Epithelial cell of proximal tubule (primary cell): ENCODE measurements around the gene ASCL2. TPM values are rescaled to one million over a fixed set of nuclear protein-coding genes. Genes with fewer than 3 reads are reported as not detected.

Experiments used
- DNase-seq: peaks from one replicate; pipeline ENCODE4 v3.0.0-alpha.2; 2011; ENCODE audit warnings: low read depth
- H3K4me3 ChIP-seq: 2 replicates; pipeline ENCODE4 v1.5.1; 2011; ENCODE audit warnings: low read depth, mild to moderate bottlenecking, low read length
- total RNA-seq: library from RNA; depleted of rRNA; stranded (reverse); fragments of >200 nt; gene quantifications from 2 replicates; pipeline ENCODE4 v1.2.3, GENCODE V29; 2015
- TF ChIP-seq, protein P1 (sequence below): conservative IDR thresholded peaks from 2 replicates; pipeline ENCODE4 v1.5.1; 2012; ENCODE audit warnings: low read depth, mild to moderate bottlenecking, low read length

Gene ASCL2
- total RNA-seq, 1 donor from 2014 or later = 0.12 TPM

DNA sequence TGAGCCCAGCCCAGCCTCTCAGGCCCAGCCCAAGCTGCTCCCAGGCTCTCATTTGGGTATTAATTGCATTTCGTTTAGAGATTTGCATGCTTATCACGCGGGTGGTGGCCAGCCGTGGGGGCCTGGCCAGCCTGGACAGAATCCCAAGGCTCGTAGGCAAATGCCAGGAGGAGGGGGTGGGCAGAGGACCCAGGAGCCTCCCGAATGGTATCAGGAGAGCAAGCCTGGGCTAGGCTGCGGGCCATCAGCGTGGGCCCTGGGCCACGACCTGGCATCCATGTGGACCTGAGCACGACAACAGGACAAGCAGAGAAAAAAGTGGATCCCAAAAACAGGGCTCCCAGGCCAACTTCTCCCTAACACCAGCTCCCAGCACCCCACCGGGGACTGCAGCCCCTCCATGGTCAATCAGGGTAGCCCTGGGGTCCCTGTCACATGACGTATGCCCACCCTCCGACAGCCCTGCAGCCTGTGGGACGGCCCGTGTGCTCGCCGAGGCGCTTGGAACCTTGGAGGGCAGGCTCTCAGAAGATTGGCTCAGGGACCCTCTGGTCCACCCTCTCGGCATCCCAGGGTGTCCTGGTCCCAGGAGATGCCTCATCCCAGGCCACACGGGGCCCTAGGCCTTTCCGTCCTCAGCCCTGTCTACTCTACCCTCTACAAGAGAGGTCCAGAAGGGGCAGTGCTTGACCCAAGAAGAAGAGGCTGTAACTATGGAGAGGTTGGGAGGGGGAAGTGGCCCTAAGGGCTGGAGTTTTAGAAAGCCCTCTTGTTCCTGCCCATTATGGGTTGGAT is 8.8 kb downstream of the ASCL2 start:
- TF ChIP-seq, protein P1, sequence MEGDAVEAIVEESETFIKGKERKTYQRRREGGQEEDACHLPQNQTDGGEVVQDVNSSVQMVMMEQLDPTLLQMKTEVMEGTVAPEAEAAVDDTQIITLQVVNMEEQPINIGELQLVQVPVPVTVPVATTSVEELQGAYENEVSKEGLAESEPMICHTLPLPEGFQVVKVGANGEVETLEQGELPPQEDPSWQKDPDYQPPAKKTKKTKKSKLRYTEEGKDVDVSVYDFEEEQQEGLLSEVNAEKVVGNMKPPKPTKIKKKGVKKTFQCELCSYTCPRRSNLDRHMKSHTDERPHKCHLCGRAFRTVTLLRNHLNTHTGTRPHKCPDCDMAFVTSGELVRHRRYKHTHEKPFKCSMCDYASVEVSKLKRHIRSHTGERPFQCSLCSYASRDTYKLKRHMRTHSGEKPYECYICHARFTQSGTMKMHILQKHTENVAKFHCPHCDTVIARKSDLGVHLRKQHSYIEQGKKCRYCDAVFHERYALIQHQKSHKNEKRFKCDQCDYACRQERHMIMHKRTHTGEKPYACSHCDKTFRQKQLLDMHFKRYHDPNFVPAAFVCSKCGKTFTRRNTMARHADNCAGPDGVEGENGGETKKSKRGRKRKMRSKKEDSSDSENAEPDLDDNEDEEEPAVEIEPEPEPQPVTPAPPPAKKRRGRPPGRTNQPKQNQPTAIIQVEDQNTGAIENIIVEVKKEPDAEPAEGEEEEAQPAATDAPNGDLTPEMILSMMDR = no peak
- H3K4me3 ChIP-seq = no peak overlapping the region

DNA sequence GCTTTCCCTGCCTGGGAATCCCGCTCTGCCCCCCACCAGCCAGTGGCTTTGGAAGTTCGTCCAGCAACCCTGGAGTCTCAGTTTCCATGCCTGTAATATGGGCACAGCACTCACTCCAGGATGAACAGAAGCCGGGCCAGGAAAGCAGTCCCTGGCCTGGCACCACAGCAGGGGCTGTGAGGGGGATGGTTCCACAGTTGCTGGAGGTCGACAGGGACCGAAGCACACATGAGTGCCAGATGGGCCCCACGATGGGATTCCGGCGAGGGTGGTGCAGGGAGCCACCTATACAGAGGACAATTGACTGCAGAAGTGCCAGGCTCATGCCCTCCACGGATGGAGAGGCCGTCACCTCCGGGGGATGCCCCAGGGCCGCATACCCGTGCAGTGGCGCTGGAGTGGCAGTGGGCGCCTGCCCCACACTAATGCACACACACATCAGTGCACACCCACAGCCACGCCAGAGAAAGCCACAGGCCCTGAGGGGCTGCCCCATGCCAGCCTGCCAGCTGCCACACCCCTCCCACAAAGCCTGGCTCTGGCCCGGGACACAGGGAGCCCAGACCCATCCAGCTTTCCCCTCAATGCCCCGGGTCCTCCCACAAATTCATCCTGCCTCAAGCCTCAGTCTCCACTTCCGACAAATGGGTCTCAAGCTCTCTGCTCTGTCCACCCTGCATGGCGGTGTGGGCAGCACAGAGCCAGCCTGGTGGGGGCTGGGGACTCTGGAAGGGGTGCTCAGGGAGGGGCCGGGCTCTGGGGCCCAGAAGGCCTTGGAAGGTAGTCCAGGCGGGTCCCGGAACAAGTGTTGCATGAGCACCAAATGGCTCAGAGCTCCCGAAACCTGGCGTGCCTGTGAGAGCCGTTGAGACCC is 9.7 kb downstream of the ASCL2 start:
- TF ChIP-seq, protein P1 = no peak
- no peak overlapping the region for H3K4me3 ChIP-seq
- DNase-seq = no peak

More for the DNA sequence above, 8.8 kb downstream of the ASCL2 start:
- no peak for DNase-seq

DNA sequence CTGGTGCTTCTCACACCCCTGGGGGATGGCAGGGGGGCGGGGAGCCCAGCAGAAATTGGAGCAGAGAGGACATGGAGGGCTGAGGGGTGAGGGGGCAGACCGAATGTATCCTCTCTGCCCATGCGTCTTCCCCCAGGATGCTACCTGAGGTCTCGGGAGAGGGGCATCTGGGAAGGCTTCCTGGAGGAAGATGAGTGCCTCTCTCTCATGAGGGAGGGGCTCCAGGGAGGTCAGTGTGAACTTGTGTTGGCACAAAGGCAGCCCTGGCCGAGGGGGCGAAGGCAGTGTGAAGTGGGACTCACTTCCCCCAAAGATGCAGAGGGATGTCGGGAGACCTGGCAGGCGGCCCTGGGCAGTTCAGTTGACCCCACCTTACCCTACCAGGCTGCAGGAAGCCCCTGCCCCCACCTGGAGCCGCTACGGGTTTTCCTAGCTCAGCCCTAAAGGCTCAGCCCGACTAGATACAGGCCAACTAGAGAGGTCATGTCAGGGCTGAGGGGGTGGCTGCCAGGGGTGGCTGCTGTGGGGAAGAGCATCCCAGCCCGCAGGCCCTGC is 10.4 kb downstream of the ASCL2 start:
- DNase-seq = no peak
- TF ChIP-seq, protein P1 = no peak
- H3K4me3 ChIP-seq = no peak overlapping the region

- DNase-seq = no peak
- TF ChIP-seq, protein P1 = no peak
- no peak overlapping the region for H3K4me3 ChIP-seq
Measured at GRCh38 chr11:2259466-2259830, 10.9 kb downstream of the ASCL2 start.

GRCh38 chr11:2258501-2259465 is 11.6 kb downstream of the ASCL2 start:
- TF ChIP-seq, protein P1 = no peak
- H3K4me3 ChIP-seq = no peak overlapping the region
- no peak for DNase-seq
